OCI-LY7 (cell line): ENCODE data around the gene GNAO1. TPM values are rescaled to one million over a fixed set of nuclear protein-coding genes. Genes with fewer than 3 reads are reported as not detected.

Experiments used
- BruUV-seq: library from RNA; stranded (reverse); fragments of 400-500 nt; replicated peaks from 2 replicates; lab custom pipeline; 2021; lab: Mats Ljungman, UMichigan
- CTCF ChIA-PET: fragments of 300-600 bp; sonication (Branson Sonifier 250); formaldehyde crosslinking; loops from one replicate; lab custom pipeline; 2022; ENCODE audit warnings: antibody characterized with exemption; ENCODE audit not compliant: unreplicated experiment; lab: Charles Lee
- POLR2A ChIA-PET: fragments of 300-600 bp; sonication (Branson Sonifier 250); formaldehyde crosslinking; loops from one replicate; lab custom pipeline; 2022; ENCODE audit warnings: antibody characterized with exemption; lab: Charles Lee
- DNase-seq: peaks from one replicate; pipeline ENCODE4 v3.0.0-alpha.2; 2015; ENCODE audit warnings: low spot score
- H2AFZ ChIP-seq: fragments of 200-600 bp; sonication (generic), shearing (Covaris generic); 2 replicates; pipeline ENCODE4 v1.6.1; 2014; ENCODE audit warnings: mild to moderate bottlenecking, antibody characterized with exemption, low read length, moderate library complexity
- H3K27ac ChIP-seq: fragments of 200-600 bp; sonication (generic); 2 replicates; pipeline ENCODE4 v1.5.1; 2014; ENCODE audit warnings: mixed run types, low read depth, mild to moderate bottlenecking, moderate library complexity, low read length, inconsistent platforms; ENCODE audit not compliant: poor library complexity, severe bottlenecking
- H3K36me3 ChIP-seq: fragments of 200-600 bp; sonication (generic); 2 replicates; pipeline ENCODE4 v1.6.1; 2014; ENCODE audit warnings: mild to moderate bottlenecking, antibody characterized with exemption, low read length, moderate library complexity, mixed read lengths; ENCODE audit not compliant: insufficient read depth
- H3K4me1 ChIP-seq: fragments of 200-600 bp; sonication (generic); 2 replicates; pipeline ENCODE4 v1.5.1; 2014; ENCODE audit warnings: mild to moderate bottlenecking, low read length; ENCODE audit not compliant: insufficient read depth, poor library complexity, severe bottlenecking
- H3K4me2 ChIP-seq: fragments of 200-600 bp; sonication (generic); 2 replicates; pipeline ENCODE4 v1.6.1; 2014; ENCODE audit warnings: mild to moderate bottlenecking, low read length
- H3K4me3 ChIP-seq: fragments of 200-600 bp; sonication (generic); 2 replicates; pipeline ENCODE4 v1.5.1; 2014; ENCODE audit warnings: mild to moderate bottlenecking, low read depth, low read length; ENCODE audit not compliant: poor library complexity, severe bottlenecking
- H3K79me2 ChIP-seq: fragments of 200-600 bp; sonication (generic); 2 replicates; pipeline ENCODE4 v1.6.1; 2016; ENCODE audit warnings: low read depth, mild to moderate bottlenecking, low read length, moderate library complexity, mixed read lengths; ENCODE audit not compliant: insufficient read depth
- H3K9me2 ChIP-seq: fragments of 200-600 bp; sonication (generic); 2 replicates; pipeline ENCODE4 v1.6.1; 2016; ENCODE audit warnings: mild to moderate bottlenecking, low read length, mixed read lengths; ENCODE audit not compliant: insufficient read depth
- H3K9me3 ChIP-seq: fragments of 200-600 bp; sonication (generic); 2 replicates; pipeline ENCODE4 v1.6.1; 2014; ENCODE audit warnings: mild to moderate bottlenecking, mixed run types, low read length, mixed read lengths
- H4K20me1 ChIP-seq: fragments of 200-600 bp; sonication (generic); 2 replicates; pipeline ENCODE4 v1.6.1; 2014; ENCODE audit warnings: mild to moderate bottlenecking, antibody characterized with exemption, low read length, moderate library complexity, mixed read lengths; ENCODE audit not compliant: insufficient read depth
- CTCF ChIP-seq: fragments of 200-600 bp; sonication (generic); conservative IDR thresholded peaks from 2 replicates; pipeline ENCODE4 v1.5.1; 2014; ENCODE audit warnings: mild to moderate bottlenecking, antibody characterized with exemption, low read length, moderate library complexity, mixed read lengths
- EZH2phosphoT487 ChIP-seq: fragments of 200-600 bp; sonication (generic); IDR thresholded peaks from 2 replicates; pipeline ENCODE4 v1.6.1; 2018; ENCODE audit warnings: low read depth, borderline replicate concordance, mild to moderate bottlenecking, mixed run types, antibody characterized with exemption, low read length, moderate library complexity, mixed read lengths
- intact Hi-C: fragments of 100-400 bp; cut with micrococcal nuclease; formaldehyde crosslinking; loops from one replicate; pipeline ENCODE4 v1.10.0; 2022; ENCODE audit not compliant: unreplicated experiment
- total RNA-seq, 2 experiments: library from RNA; depleted of rRNA in 1 of 2; stranded (reverse); fragments of >200 nt in 1 of 2; shearing (Covaris generic) in 1 of 2; gene quantifications; 2 replicates each; pipeline ENCODE4 v1.2.3, GENCODE V29; 2014 to 2022

Gene GNAO1
- total RNA-seq, 2 experiments from 2014 or later = not detected

- H3K9me2 ChIP-seq = no peaks in the 10 kb centered on the region
- no peak overlapping the region for H3K4me2 ChIP-seq
- no peak overlapping the region for H3K4me3 ChIP-seq
- H3K9me3 ChIP-seq = no peaks in the 10 kb centered on the region
- no peak for DNase-seq
- H3K36me3 ChIP-seq = no peaks in the 10 kb centered on the region
- H3K27ac ChIP-seq = no peak overlapping the region
- POLR2A ChIA-PET = no interaction called here
- CTCF ChIA-PET = interaction anchor here (0.6 kb wide), 1 partner anchor 1023 kb away, joined by 4 read pairs; no protein-coding TSS in a partner anchor
- H3K4me1 ChIP-seq = no peaks in the 10 kb centered on the region
- H3K79me2 ChIP-seq = no peaks in the 10 kb centered on the region
- TF ChIP-seq CTCF (no peak), EZH2phosphoT487 (no peak)
- no TSS peak for BruUV-seq
- H4K20me1 ChIP-seq = no peaks in the 10 kb centered on the region
- no peak overlapping the region for H2AFZ ChIP-seq
- intact Hi-C loops = no loop called here
Observed at GRCh38 chr16:56295059-56295665, 103.9 kb downstream of the GNAO1 start.

GRCh38 chr16:56295739-56296527, 104.6 kb downstream of the GNAO1 start:
- Histone ChIP-seq H2AFZ (no peak overlapping the region), H3K4me3 (no peak overlapping the region), H3K4me2 (no peak overlapping the region), H4K20me1 (no peaks in the 10 kb centered on the region), H3K9me2 (no peaks in the 10 kb centered on the region), H3K36me3 (no peaks in the 10 kb centered on the region), H3K4me1 (no peaks in the 10 kb centered on the region), H3K27ac (no peak overlapping the region), H3K9me3 (no peaks in the 10 kb centered on the region), H3K79me2 (no peaks in the 10 kb centered on the region)
- TF ChIP-seq CTCF (no peak), EZH2phosphoT487 (no peak)
- ChIA-PET CTCF (no interaction called here), POLR2A (interaction anchor here (0.6 kb wide), 1 partner anchor 63 kb away, joined by 3 read pairs; no protein-coding TSS in a partner anchor)
- DNase-seq = no peak
- no TSS peak for BruUV-seq
- intact Hi-C loops = no loop called here

DNA sequence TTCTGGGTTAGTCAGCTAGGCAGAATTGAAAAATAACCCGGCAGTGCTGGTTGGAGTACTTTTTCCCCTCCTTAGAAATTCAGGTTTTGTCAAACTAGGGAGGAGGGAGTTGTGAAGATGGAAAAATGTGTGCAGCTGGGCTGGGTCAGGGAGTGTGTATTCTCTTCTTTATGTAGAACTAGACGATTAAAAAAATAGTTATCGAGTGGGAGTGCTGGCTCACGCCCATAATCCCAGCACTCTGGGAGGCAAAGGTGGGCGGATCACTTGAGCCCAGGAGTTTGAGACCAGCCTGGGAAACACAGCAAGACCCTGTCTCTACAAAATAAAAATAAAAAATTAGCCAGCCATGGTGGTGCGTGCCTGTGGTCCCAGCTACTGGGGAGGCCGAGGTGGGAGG, 106.4 kb downstream of the GNAO1 start:
- POLR2A ChIA-PET = no interaction called here
- Histone ChIP-seq H3K9me2 (no peaks in the 10 kb centered on the region), H2AFZ (no peak overlapping the region), H3K4me3 (no peak overlapping the region), H3K4me2 (no peak overlapping the region), H3K36me3 (no peaks in the 10 kb centered on the region), H3K9me3 (no peaks in the 10 kb centered on the region), H3K4me1 (no peaks in the 10 kb centered on the region), H4K20me1 (no peaks in the 10 kb centered on the region), H3K79me2 (no peaks in the 10 kb centered on the region), H3K27ac (no peak overlapping the region)
- DNase-seq = no peak
- BruUV-seq = no TSS peak
- no peak for TF ChIP-seq CTCF
- no peak for TF ChIP-seq EZH2phosphoT487
- CTCF ChIA-PET = no interaction called here
- intact Hi-C loops = no loop called here
